GM19452 (cell line): Measurements from ENCODE around the gene CIC.
"Not testable (repeated sequence)": the region's sequence is repeated elsewhere in the genome, so short reads cannot be mapped to it uniquely, and the experiment has no call there.

Source experiments
- ATAC-seq: cut with Tn5 transposase; IDR thresholded peaks from one replicate; pipeline ENCODE4 v1.9.1; 2021; ENCODE audit not compliant: unreplicated experiment

CIC gene

DNA sequence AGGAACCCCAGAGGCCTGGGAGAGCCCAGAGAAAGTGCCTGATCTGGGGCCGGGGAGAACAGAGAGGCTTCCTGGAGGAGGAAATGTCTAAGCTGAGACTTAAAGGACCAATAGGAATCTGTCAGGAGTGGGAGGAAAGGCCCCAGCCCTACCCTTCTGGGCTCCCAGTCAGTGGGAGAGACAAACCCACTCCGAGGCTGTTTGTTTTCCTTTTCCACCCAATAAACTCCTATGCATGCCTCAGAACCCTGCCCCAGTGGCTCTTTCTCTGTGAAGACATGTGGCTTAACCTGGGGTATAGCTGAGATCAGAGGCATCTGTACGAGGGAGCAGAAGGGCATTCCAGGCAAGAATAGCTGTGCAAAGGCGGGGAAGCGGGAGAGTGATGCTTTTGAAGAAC lies 58.3 kb downstream of the CIC start:
- ATAC-seq, result no peak

DNA sequence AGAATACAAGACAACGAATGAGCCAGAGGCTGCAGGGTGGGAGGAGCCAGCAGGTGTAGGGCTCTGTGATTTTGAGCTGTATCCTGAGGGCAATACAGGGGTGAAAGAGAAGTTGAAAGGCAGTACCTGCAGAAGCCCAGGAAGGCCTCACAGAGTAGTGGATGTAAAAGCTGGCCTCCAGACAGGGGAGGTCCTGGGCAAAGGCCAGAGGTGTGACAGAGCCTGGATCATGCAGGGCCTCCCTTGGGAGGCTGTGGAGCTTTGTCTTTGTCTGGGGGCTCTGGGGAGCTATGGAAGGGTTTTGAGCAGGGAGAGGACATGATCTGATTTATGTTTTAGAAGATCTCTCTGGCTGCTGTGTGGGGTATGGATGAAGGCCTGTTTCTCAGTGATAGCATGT lies 59.1 kb downstream of the CIC start:
- no peak for ATAC-seq

DNA sequence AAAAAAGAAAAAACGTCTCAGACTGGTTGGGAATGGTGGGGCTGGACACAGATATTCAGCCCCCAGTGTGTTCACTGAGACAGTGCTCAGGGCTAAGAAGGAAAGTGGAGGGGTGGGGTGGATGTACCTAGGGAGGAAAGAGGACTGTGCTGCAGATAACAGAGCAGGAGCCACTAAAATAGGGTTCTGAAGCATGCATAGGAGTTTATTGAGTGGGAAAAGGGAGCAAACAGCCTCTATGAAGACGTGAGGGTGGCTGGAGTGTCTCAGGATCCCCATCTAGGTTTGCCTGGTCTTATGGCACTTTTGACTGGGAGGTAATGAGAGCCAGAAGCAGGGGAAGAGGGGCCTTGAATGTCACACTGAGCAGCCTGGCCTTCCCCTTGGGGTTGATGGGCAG lies 59.8 kb downstream of the CIC start:
- ATAC-seq, result no peak

DNA sequence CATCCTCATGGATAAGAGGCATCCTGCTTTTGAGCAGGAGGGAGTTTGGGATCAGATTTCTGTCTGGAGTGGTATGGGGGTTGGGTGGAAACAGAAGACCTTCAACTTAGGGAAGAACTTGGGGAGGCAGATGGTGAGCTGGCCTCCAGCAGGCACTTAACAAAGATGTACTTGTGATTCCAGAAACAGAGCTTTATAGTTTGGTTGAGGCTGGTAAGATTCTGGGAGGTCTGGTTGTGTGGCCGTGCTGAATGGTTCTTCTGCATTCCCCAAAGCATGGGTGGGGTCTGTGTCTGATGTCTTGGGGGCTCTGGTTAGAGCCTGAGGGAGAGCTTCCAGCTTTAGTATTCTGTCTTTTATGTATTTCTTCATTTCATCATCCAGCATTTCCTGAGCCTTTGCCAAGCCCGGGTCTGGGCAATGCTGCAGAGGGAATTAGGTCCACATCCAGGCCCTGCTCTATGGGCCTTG lies 61.2 kb downstream of the CIC start:
- ATAC-seq, result no peak

DNA sequence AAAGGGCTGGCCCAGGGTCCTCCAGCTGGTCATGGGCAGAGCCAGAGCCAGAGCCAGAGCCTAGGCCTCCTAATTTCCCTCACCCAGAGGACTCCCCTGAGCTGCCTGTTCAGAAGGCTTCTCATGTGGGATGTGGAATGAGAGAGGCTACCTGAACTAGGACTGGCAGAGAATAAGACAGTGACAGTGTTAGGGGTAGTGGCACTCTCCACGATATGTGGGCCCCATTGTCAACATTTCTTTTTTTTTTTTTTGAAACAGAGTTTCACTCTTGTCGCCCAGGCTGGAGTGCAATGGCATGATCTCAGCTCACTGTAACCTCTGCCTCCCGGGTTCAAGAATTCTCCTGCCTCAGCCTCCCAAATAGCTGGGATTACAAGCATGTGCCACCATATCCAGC lies 62.3 kb downstream of the CIC start:
- not testable (repeated sequence) for ATAC-seq

DNA sequence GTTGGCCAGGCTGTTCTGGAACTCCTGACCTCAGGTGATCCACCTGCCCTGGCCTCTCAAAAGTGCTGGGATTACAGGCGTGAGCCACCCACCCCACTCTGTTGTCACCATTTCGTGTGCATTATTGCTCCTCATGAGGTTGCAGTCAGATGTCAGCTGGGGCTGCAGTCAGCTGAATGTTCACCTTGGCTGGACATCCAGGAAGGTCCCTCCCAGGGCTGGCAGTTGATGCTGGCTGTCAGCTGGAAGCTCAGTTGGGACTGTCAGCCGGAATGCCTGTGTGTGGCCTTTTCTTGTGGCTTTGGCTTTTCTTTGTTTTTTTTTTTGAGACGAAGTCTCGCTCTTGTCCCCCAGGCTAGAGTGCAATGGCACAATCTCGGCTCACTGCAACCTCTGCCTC lies 63.0 kb downstream of the CIC start:
- ATAC-seq, result no peak

DNA sequence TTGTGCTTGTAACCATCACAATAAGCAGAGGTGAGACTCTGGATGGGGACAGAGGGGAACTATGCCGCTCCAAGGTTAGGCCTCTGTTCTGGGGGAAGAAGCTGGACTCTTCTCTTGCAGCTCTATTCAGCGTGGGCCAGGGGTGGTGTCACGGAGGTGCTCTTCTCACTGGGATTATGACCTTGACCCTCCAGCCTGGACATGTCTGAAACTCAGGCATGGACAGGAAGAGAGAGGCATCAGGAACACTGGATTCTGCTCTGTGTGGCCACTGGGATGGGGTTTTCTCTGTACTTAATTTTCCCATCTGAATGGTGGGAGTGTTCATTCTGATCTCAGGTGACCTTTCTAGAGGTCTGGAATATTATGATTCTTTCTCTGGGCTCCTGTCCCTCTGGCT lies 64.0 kb downstream of the CIC start:
- ATAC-seq, result no peak

DNA sequence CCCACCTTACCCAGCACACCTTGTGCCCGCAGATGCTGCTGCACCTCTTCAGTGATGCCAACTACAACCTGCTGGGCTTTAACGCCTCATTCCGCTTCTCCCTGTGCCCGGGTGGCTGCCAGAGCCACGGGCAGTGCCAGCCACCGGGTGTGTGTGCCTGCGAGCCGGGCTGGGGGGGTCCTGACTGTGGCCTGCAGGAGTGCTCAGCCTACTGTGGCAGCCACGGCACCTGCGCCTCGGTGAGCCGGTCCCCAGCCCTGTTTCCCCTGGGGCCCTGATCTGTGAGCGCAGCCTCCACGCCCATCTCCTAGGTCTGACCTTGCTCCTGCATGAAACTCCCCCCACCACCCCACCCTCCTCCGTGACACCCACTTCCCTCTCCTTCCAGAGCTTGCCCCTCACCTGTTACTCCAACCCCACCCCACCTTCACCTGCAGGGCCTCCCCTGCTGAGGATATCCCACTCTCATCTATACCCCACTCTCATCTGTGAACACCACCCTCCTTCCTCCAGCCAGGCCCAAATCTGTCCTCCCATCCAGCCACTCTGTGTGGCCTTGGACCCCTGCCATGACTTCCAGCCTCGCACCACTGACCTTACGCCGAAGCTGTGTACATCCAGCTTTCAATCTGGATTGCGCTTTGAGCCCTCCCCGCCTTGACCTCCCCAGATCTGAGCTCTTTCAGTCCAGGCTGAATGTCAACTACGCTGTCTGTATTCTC lies 65.1 kb downstream of the CIC start:
- no peak for ATAC-seq

DNA sequence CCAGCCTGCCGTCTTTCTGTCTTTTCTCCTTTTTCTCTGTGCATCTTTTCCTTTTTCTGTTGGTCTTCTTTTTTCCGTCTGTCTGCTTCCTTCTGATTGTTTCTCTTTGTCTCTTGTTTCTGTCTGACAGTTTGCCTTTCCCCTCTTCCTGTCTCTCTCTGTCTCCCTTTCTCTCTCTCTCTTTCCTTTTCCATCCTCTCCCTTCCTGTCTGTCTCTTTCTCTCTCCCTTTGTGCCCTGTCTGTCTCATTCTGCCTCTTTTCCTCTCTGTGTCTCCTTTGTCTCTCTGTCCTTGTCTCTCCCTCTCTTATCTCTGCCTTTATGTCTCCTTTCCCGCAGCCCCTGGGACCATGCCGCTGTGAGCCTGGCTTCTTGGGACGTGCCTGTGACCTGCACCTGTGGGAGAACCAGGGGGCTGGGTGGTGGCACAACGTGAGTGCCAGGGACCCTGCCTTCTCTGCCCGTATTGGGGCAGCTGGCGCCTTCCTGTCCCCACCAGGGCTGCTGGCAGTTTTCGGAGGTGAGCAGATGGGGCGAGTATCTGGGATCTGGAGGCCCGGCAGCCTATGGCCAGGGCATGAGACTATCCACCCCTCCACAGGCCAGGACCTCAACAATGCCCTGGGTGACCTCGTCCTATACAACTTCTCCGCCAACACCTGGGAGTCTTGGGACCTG lies 65.8 kb downstream of the CIC start:
- ATAC-seq, result no peak

DNA sequence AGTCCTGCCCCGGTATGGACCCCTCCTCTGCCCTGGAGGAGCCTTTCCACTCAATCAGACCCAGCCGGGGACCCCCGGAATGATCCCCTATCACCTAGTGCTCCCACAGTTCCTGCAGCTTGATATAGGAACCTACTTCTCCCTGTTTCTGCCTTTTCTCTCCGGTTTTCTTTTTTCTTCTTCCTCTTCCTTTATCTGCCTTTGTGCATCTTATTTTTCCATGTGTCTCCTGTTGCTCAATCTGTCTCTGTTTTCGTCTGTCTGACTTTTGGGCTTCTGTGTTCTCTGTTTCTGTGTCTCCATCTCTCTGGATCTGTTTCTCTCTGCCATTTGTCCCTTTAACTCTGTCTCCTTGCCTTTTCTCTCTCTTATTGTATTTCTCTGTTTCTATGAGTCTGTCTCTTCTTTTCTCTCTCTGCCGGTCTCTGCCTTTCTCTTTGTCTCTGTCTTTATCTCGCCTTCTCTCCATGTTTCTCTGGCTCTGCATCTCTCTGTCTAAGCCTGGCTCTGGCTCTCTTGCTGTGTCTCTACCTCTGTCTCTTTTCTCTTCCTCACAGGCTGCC lies 66.4 kb downstream of the CIC start:
- ATAC-seq, result no peak

DNA sequence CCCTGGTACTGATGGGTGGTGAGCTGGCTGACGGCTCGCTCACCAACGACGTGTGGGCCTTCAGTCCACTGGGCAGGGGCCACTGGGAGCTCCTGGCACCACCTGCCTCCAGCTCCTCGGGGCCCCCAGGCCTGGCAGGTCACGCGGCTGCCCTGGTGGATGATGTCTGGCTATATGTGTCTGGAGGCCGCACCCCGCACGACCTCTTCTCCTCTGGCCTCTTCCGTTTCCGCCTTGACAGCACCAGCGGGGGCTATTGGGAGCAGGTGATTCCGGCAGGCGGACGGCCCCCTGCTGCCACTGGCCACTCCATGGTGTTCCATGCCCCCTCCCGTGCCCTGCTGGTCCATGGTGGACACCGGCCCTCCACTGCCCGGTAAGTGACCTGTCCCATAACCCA lies 66.9 kb downstream of the CIC start:
- no peak for ATAC-seq

DNA sequence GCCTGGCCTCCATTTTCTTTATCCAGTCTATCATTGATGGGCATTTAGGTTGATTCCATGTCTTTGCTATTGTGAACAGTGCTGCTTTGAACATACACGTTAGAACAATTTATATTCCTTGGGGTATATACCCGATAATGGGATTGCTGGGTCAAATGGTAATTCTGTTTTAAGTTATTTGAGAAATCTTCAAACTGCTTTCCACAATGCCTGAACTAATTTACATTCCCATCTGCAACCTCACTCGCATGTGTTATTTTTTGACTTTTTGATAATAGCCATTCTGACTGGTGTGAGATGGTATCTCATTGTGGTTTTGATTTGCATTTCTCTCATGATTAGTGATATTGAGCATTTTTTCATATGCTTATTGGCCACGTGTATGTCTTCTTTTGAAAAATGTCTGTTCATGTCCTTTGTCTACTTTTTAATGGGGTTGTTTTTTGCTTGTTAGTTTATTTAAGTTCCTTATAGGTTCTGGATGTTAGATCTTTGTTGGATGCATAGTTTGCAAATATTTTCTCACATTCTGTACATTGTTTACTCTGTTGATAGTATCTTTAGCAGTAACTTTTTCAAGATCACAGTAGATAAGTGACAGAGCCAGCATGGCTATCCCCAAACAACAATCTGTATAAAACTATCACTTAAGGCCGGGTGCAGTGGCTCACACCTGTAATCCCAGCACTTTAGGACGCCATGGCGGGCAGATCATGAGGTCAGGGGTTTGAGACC lies 70.2 kb downstream of the CIC start:
- not testable (repeated sequence) for ATAC-seq

DNA sequence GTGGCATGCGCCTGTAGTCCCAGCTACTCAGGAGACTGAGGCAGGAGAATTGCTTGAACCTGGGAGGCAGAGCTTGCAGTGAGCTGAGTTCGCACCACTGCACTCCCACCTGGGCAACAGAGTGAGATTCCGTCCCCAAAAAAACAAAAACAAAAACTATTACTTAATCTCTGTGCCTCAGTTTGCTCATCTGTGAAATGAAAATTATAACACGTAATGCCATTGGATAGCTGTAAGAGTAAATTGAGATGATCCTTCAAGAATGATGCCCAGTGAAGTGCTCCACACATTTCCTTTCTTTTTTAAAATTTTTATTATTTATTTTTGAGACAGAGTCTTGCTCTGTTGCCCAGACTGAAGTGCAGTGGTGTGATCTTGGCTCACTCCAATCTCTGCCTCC lies 70.9 kb downstream of the CIC start:
- ATAC-seq, result not testable (repeated sequence)

DNA sequence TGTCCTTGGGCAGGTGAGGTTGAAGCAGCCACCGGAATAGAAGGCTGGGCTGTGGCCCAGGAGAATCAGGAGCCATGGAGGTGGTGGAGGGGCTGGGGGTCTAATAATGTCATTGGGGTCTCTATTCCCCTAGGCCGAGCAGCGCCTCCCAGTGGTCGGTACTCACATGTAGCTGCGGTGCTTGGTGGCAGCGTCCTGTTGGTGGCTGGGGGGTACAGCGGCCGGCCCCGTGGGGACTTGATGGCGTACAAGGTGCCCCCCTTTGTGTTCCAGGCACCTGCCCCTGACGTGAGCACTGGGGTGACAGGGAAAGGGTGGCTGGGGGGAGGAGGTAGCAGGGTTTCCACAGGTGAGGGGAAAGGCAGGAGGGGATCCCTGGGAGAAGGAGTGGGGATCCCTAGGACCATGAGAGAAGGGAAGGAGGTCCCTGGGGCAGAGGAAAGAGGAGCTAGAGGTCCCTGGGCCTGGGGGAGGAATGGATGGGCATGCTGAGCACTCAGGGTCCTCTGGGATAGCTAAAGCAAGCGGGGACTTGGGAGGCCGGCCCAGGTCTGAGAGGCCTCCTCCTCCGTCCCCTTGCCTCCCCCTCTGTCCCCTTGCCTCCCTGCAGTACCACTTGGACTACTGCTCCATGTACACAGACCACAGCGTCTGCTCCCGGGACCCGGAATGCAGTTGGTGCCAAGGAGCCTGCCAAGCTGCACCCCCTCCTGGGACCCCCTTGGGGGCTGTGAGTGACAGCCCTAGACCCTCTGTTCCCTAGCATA lies 74.5 kb downstream of the CIC start:
- ATAC-seq, result no peak

DNA sequence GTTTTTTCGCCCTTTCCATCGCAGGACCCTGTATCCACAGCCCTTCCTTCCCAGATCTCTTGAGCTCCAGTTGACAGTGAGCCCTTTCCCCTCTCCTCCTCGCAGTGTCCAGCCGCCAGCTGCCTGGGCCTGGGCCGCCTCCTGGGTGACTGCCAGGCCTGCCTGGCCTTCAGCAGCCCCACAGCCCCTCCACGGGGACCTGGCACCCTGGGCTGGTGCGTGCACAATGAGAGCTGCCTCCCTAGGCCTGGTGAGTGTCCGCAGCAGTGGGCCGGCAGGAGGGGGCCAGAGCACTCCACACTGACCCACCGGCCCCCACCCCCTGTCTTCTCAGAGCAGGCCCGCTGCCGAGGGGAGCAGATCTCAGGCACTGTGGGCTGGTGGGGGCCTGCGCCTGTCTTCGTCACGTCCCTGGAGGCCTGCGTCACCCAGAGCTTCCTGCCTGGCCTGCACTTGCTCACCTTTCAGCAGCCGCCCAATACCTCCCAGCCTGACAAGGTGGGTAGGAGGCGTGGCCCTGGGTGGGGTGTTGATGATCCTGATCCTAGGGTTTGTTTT lies 75.4 kb downstream of the CIC start:
- ATAC-seq, result no peak
